MM.1S (cell line): ENCODE measurements around the gene FGFRL1.

Source experiments
- CTCF ChIP-seq: fragments of 300-600 bp; sonication (generic); IDR thresholded peaks from 2 replicates; pipeline ENCODE4 v1.5.1; 2016; ENCODE audit warnings: antibody characterized with exemption, low read length, mixed read lengths
- EZH2phosphoT487 ChIP-seq: fragments of 300-600 bp; sonication (generic); IDR thresholded peaks from 2 replicates; pipeline ENCODE4 v1.6.1; 2018; ENCODE audit warnings: antibody characterized with exemption, low read length

DNA sequence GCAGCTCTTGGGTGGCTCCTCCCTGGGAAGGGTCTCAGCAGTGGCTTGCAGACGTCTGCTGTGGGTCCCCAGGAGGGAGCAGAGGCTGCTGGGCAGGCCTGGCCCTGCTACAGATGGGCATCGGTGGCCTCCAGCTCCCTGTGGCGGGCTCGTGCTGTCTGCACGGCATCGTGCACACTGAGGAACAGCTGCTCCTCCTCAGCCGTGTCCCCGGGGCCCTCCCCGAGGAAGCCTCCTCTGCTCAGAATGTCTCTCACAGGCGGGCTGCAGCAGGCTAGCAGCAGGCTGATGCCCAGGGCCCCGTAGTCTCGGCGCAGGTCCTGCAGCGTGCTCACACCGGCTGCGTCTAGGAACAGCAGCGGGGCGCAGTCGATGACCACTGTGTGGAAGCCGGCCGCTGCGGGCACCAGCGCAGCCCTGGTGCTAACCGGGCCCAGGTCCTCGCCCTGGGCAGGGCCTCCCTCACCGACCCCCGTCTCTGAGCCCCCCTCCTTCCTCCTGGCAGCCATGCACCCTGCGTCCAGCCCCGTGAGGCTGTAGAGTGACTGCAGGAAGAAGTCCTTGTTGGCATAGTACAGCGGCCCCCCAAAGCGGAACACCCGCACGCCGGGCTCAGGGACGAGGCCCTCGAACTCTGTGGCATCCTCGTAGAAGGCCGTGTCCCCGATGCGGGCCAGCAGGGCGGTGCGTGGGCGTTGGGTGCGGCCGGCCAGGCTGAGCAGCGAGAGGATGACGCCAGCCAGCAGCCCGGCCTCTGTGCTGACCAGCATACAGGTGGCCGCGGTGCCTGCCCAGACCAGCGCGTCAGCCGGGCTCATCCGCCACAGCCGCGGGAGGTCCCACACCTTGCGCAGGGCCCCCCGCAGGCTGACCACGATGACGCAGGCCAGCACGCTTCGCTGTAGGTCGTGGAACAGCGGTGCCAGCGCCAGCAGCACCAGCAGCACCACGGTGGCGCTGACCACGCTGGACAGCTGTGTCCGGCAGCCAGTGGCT lies 22.4 kb upstream of the FGFRL1 start:
- no peak for TF ChIP-seq CTCF
- TF ChIP-seq EZH2phosphoT487, result no peak
